HepG2 (cell line): ENCODE results near the gene SRSF6. TPM values are rescaled to one million over a fixed set of nuclear protein-coding genes. Genes with fewer than 3 reads are reported as not detected.

Source experiments
- AGO2 ChIP-seq: fragments of 200-400 bp; formaldehyde crosslinking; optimal IDR thresholded peaks from 2 replicates; pipeline ENCODE3; 2017; ENCODE audit warnings: mild to moderate bottlenecking, low read depth, low read length, moderate library complexity
- CENPT ChIP-seq: sonication (generic); formaldehyde crosslinking; IDR thresholded peaks from 2 replicates; pipeline ENCODE4 v1.8.0; 2022; ENCODE audit warnings: low read depth, mild to moderate bottlenecking, moderate library complexity, missing genetic modification reagents
- CREB1 ChIP-seq, 2 experiments: fragments of 450-650 bp in 1 of 2; IDR thresholded peaks; 2 replicates each; pipeline ENCODE4 v1.6.1; 2016 to 2017; ENCODE audit warnings: control low read depth in 1 of 2, mild to moderate bottlenecking in 1 of 2, missing compliant biosample characterization in 1 of 2, missing genetic modification characterization in 1 of 2
- HBP1 ChIP-seq: IDR thresholded peaks from 2 replicates; pipeline ENCODE4 v1.6.1; 2016; ENCODE audit warnings: low read depth, control low read depth
- MAFG ChIP-seq: sonication (generic); formaldehyde crosslinking; IDR thresholded peaks from 2 replicates; pipeline ENCODE4 v1.5.1; 2020; ENCODE audit warnings: mild to moderate bottlenecking, missing genetic modification reagents
- MTA1 ChIP-seq: sonication (generic); formaldehyde crosslinking; IDR thresholded peaks from 2 replicates; pipeline ENCODE4 v1.4.0; 2020; ENCODE audit warnings: missing genetic modification reagents, mild to moderate bottlenecking, borderline replicate concordance
- NCOR1 ChIP-seq: fragments of 200-600 bp; sonication (generic); IDR thresholded peaks from 2 replicates; pipeline ENCODE4 v1.7.0; 2017; ENCODE audit warnings: antibody characterized with exemption, low read length, borderline replicate concordance
- REXO4 ChIP-seq: sonication (generic); formaldehyde crosslinking; IDR thresholded peaks from 2 replicates; pipeline ENCODE4 v1.8.0; 2022; ENCODE audit warnings: missing genetic modification reagents, mild to moderate bottlenecking, borderline replicate concordance
- SNAI1 ChIP-seq: sonication (generic); formaldehyde crosslinking; IDR thresholded peaks from 2 replicates; pipeline ENCODE4 v1.5.0; 2020; ENCODE audit warnings: mild to moderate bottlenecking, missing genetic modification reagents, borderline replicate concordance
- SP5 ChIP-seq: IDR thresholded peaks from 2 replicates; pipeline ENCODE4 v1.6.1; 2016; ENCODE audit warnings: low read depth, borderline replicate concordance
- TBX3 ChIP-seq: fragments of 450-650 bp; IDR thresholded peaks from 2 replicates; pipeline ENCODE4 v1.6.1; 2017; ENCODE audit warnings: antibody characterized with exemption, mild to moderate bottlenecking, inconsistent platforms, borderline replicate concordance
- TEAD3 ChIP-seq: optimal IDR thresholded peaks from 2 replicates; pipeline ENCODE3; 2016; ENCODE audit warnings: borderline replicate concordance
- TFDP2 ChIP-seq: sonication (generic); formaldehyde crosslinking; IDR thresholded peaks from 2 replicates; pipeline ENCODE4 v1.4.0; 2020; ENCODE audit warnings: missing genetic modification reagents
- ZFP36 ChIP-seq: fragments of 150-350 bp; IDR thresholded peaks from 2 replicates; pipeline ENCODE4 v1.6.1; 2018; ENCODE audit warnings: borderline replicate concordance, low read length, low read depth; ENCODE audit not compliant: partially characterized antibody
- ZNF124 ChIP-seq: sonication (generic); formaldehyde crosslinking; IDR thresholded peaks from 2 replicates; pipeline ENCODE4 v1.4.0; 2020; ENCODE audit warnings: missing genetic modification reagents
- ZNF253 ChIP-seq: sonication (generic); formaldehyde crosslinking; IDR thresholded peaks from 2 replicates; pipeline ENCODE4 v1.8.0; 2022; ENCODE audit warnings: mild to moderate bottlenecking, missing genetic modification reagents, borderline replicate concordance
- ZNF446 ChIP-seq: sonication (generic); formaldehyde crosslinking; IDR thresholded peaks from 2 replicates; pipeline ENCODE4 v1.5.0; 2020; ENCODE audit warnings: mild to moderate bottlenecking, missing genetic modification reagents
- ZNF451 ChIP-seq: sonication (generic); formaldehyde crosslinking; IDR thresholded peaks from 2 replicates; pipeline ENCODE4 v1.5.0; 2020; ENCODE audit warnings: mild to moderate bottlenecking, missing genetic modification reagents
- ZNF775 ChIP-seq: sonication (generic); formaldehyde crosslinking; IDR thresholded peaks from 2 replicates; pipeline ENCODE4 v1.4.0; 2020; ENCODE audit warnings: missing genetic modification reagents, mild to moderate bottlenecking, moderate library complexity, borderline replicate concordance
- ZNF781 ChIP-seq: sonication (generic); formaldehyde crosslinking; IDR thresholded peaks from 2 replicates; pipeline ENCODE4 v1.5.1; 2020; ENCODE audit warnings: borderline replicate concordance, mild to moderate bottlenecking, missing genetic modification reagents; ENCODE audit errors: not compliant biosample characterization
- ZNF800 ChIP-seq: sonication (generic); formaldehyde crosslinking; IDR thresholded peaks from 2 replicates; pipeline ENCODE4 v1.4.0; 2020; ENCODE audit warnings: missing genetic modification reagents
- ZNF878 ChIP-seq: sonication (generic); formaldehyde crosslinking; IDR thresholded peaks from 2 replicates; pipeline ENCODE4 v1.8.1; 2023; ENCODE audit warnings: mild to moderate bottlenecking, missing genetic modification reagents, moderate library complexity
- ZSCAN12 ChIP-seq: sonication (generic); formaldehyde crosslinking; IDR thresholded peaks from 2 replicates; pipeline ENCODE4 v1.9.0; 2021; ENCODE audit warnings: mild to moderate bottlenecking, missing genetic modification reagents
- ZSCAN21 ChIP-seq: sonication (generic); formaldehyde crosslinking; IDR thresholded peaks from 2 replicates; pipeline ENCODE4 v1.8.0; 2022; ENCODE audit warnings: mild to moderate bottlenecking, missing genetic modification reagents, moderate library complexity, borderline replicate concordance
- polyA plus RNA-seq, 8 experiments: library from polyadenylated mRNA; depleted of rRNA in 3 of 8; stranded (reverse) in 7 of 8; unstranded in 1 of 8; fragments of >200 nt; fragmentation: Illumina TruSeq in 4 of 8; extraction: Trizol in 4 of 8; gene quantifications; 2 replicates each; pipeline versions ENCODE4 v1.2.1 to v1.2.3, GENCODE V29; 2011 to 2016; ENCODE audit warnings: low read depth in 4 of 8, missing spikeins in 1 of 8, mixed read lengths in 1 of 8; ENCODE audit not compliant: insufficient read depth in 1 of 8
- total RNA-seq, 5 experiments: library from RNA; depleted of rRNA; stranded (reverse); fragments of >200 nt; fragmentation: Illumina TruSeq; extraction: Trizol; gene quantifications; 2 replicates each; pipeline ENCODE4 v1.2.3, GENCODE V29; 2016; ENCODE audit warnings: low read depth in 1 of 5

The SRSF6 gene
- total and polyA plus RNA-seq, 2 of the 13 experiments (the other 11 are each of a cell fraction or from before 2014, with no cell fraction given), result 156 to 194 TPM

- TF ChIP-seq AGO2, result peak; percentile 59
- TF ChIP-seq MTA1, result peak; percentile 94; the same call in 1 of the 2 replicates
- no peak for TF ChIP-seq CREB1 (IDR thresholded peaks at IDR 0.05)
- no peak for TF ChIP-seq CREB1 (CRISPR knock-in tag; IDR thresholded peaks at IDR 0.05)
- TF ChIP-seq ZFP36, result no peak
- TF ChIP-seq ZNF253 (CRISPR knock-in tag), result no peak
- peak; percentile 88 for TF ChIP-seq ZSCAN21
- no peak for TF ChIP-seq TBX3
- TF ChIP-seq CENPT (CRISPR knock-in tag), result peak; percentile 38; the same call in 1 of the 2 replicates
- TF ChIP-seq ZNF878 (CRISPR knock-in tag), result no peak
- TF ChIP-seq ZNF124 (CRISPR knock-in tag), result 0 out of 2 replicates have a peak, but pooled peaks have one; percentile 45
- no peak for TF ChIP-seq NCOR1
- TF ChIP-seq TFDP2, result peak; percentile 74
- TF ChIP-seq ZNF800 (CRISPR knock-in tag), result peak; percentile 91; the same call in 1 of the 2 replicates
- no peak for TF ChIP-seq ZSCAN12
- no peak for TF ChIP-seq ZNF775 (CRISPR knock-in tag)
- peak; percentile 97 for TF ChIP-seq ZNF451
- no peak for TF ChIP-seq ZNF781 (CRISPR knock-in tag)
- no peak for TF ChIP-seq SNAI1 (CRISPR knock-in tag)
- TF ChIP-seq ZNF446 (CRISPR knock-in tag), result peak; percentile 83
- TF ChIP-seq MAFG, result no peak
- TF ChIP-seq SP5 (CRISPR knock-in tag), result 0 out of 2 replicates have a peak, but pooled peaks have one; percentile 14
- TF ChIP-seq REXO4, result 0 out of 2 replicates have a peak, but pooled peaks have one; percentile 51
- TF ChIP-seq HBP1 (CRISPR knock-in tag), result 0 out of 2 replicates have a peak, but pooled peaks have one; percentile 19
- TF ChIP-seq TEAD3, result no peak
These were observed 49.7 kb downstream of the SRSF6 start, which contains the start of gene L3MBTL1 (continued) for GRCh38 chr20:43507150-43508080.
